NT2/D1 (cell line): ENCODE measurements around the gene EPB41L1.

Experiments
- YY1 ChIP-seq: IDR thresholded peaks from 2 replicates; pipeline ENCODE4 v1.6.1; 2011; ENCODE audit not compliant: insufficient read length, insufficient read depth
- ZNF274 ChIP-seq: IDR thresholded peaks from 2 replicates; pipeline ENCODE4 v1.6.1; 2011; ENCODE audit warnings: mild to moderate bottlenecking, low read depth, low read length

DNA sequence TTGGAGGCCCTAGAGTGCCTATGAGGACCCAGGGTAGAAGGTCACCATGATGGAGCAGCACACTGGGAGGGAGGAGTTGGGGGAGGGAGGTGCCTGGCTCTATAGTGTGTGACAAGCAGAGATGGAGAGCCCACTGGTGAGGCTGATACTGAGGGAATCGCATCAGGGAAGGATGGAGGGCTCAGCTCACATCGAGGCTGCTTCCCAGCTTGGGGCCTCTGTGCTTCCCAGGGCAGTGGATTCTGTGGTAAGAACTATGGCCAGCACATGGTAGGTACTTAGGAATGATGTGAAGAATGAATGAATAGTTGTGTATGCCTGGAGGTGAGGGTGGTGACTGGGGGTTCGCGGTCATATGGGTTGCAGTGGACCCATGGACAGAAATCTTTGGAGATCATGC is 1.3 kb upstream of the EPB41L1 start:
- TF ChIP-seq YY1 (no peak), ZNF274 (no peak)
